T-cell (primary cell): ENCODE data around the gene KAZN. TPM values are rescaled to one million over a fixed set of nuclear protein-coding genes. Genes with fewer than 3 reads are reported as not detected.

Experiments used
- ATAC-seq, 4 experiments: fragments of 200-7000 bp in 3 of 4; fragments of 150-1000 bp in 1 of 4; cut with Tn5 transposase; replicated peaks in 1 of 4; 1 replicate in 3 of 4; 2 replicates in 1 of 4; pipeline ENCODE4 v1.10.0; 2021; ENCODE audit warnings: moderate library complexity in 3 of 4, mild to moderate bottlenecking in 2 of 4, moderate number of reproducible peaks in 1 of 4
- CTCF ChIA-PET, 2 donors: fragments of 300-600 bp; sonication (Branson Sonifier 250); formaldehyde crosslinking; loops; one replicate each; lab custom pipeline; 2022; ENCODE audit warnings: antibody characterized with exemption in 2 of 2; lab: Charles Lee
- POLR2A ChIA-PET, 2 donors: fragments of 300-600 bp; sonication (Branson Sonifier 250); formaldehyde crosslinking; loops; one replicate each; lab custom pipeline; 2022; ENCODE audit warnings: antibody characterized with exemption in 2 of 2; lab: Charles Lee
- DNase-seq, 35 experiments: peaks; one replicate each; pipeline versions ENCODE4 v3.0.0 to v3.0.0-alpha.2; 2013 to 2023
- H3K27ac ChIP-seq: one replicate; pipeline ENCODE4 v1.5.1; 2013; ENCODE audit warnings: low read length
- H3K27me3 ChIP-seq, 2 experiments: replicated peaks in 1 of 2; 1 replicate in 1 of 2; 2 replicates in 1 of 2; pipeline versions ENCODE4 v1.6.1 to v1.7.0; 2013; ENCODE audit warnings: low read length in 1 of 2, mixed read lengths in 1 of 2; ENCODE audit not compliant: control insufficient read depth in 2 of 2, insufficient read depth in 2 of 2; ENCODE audit errors: extremely low read depth in 1 of 2
- H3K36me3 ChIP-seq, 2 donors: 1 replicate in 1 of 2; 2 replicates in 1 of 2; pipeline versions ENCODE4 v1.6.1 to v1.7.0; 2013; ENCODE audit warnings: low read length in 1 of 2; ENCODE audit not compliant: control insufficient read depth in 2 of 2, insufficient read depth in 1 of 2; ENCODE audit errors: extremely low read depth in 1 of 2
- H3K4me1 ChIP-seq, 2 experiments: 1 replicate in 1 of 2; 2 replicates in 1 of 2; pipeline versions ENCODE4 v1.6.1 to v1.7.0; 2013; ENCODE audit warnings: low read length in 2 of 2, mixed read lengths in 1 of 2; ENCODE audit not compliant: insufficient read depth in 2 of 2, control insufficient read depth in 1 of 2; ENCODE audit errors: extremely low read depth in 1 of 2
- H3K4me3 ChIP-seq, 2 donors: 1 replicate in 1 of 2; 2 replicates in 1 of 2; pipeline versions ENCODE4 v1.5.1 to v1.7.0; 2013; ENCODE audit warnings: mild to moderate bottlenecking in 2 of 2, low read length in 1 of 2, moderate library complexity in 1 of 2; ENCODE audit not compliant: control insufficient read depth in 1 of 2; ENCODE audit errors: extremely low read depth in 1 of 2
- H3K9me3 ChIP-seq: 2 replicates; pipeline ENCODE4 v1.7.0; 2013
- H3K27ac Mint-ChIP-seq, 2 donors: one replicate each; pipeline ENCODE4 v1.8.0; 2020 to 2021; ENCODE audit warnings: mild to moderate bottlenecking in 2 of 2, mixed read lengths in 2 of 2
- H3K27me3 Mint-ChIP-seq, 2 donors: one replicate each; pipeline ENCODE4 v1.8.0; 2021 to 2022; ENCODE audit warnings: mixed read lengths in 2 of 2
- H3K36me3 Mint-ChIP-seq: one replicate; pipeline ENCODE4 v1.8.0; 2021; ENCODE audit warnings: mixed read lengths
- H3K4me1 Mint-ChIP-seq, 3 donors: one replicate each; pipeline ENCODE4 v1.8.0; 2020 to 2022; ENCODE audit warnings: mixed read lengths in 3 of 3, mild to moderate bottlenecking in 1 of 3
- H3K4me3 Mint-ChIP-seq, 3 donors: one replicate each; pipeline ENCODE4 v1.8.0; 2020 to 2022; ENCODE audit warnings: mild to moderate bottlenecking in 3 of 3, mixed read lengths in 3 of 3, moderate library complexity in 3 of 3
- H3K9me3 Mint-ChIP-seq, 3 donors: one replicate each; pipeline ENCODE4 v1.8.0; 2020 to 2022; ENCODE audit warnings: mixed read lengths in 3 of 3
- WGBS: methylation state at CpG from one replicate; pipeline ENCODE4 v1.1.5; 2013; ENCODE audit warnings: missing lambda C conversion rate; ENCODE audit not compliant: insufficient coverage; 5-methylcytosine and 5-hydroxymethylcytosine counted together
- total RNA-seq, 35 experiments: library from RNA in 6 of 35; stranded (reverse) in 6 of 35; fragments of 120-200 nt in 1 of 35; gene quantifications; one replicate each; pipeline versions ENCODE4 v1.2.1 to v1.2.4 and lab custom pipeline; 2013 to 2026

Gene KAZN
- total RNA-seq, 5 donors from 2014 or later (not counting 1 experiment from before 2014, with no cell fraction given) = 0.18 to 0.58 (median 0.30) TPM

DNA sequence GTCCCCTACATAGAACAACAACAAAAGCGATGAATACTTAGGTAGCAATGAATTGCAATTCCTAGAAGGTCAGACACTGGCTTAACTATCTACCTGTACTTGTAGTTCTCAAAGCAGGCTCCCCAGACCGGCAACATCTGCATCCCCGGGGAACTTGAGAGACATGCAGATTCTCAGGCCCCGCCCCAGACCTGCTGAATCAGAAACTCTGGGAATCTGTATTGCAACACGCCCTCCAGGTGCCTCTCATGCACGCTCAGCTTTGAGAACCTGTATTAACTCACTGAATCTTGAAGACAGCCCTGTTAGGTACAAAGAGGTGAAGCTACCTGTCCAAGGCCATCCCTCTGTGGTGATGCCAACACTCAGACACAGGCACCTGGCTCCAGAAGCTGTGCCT lies 128.1 kb downstream of the KAZN start:
- no peak overlapping the region for H3K27ac Mint-ChIP-seq
- ChIA-PET POLR2A (no interaction called here), CTCF (no interaction called here)
- H3K36me3 Mint-ChIP-seq = no peaks in the 10 kb centered on the region
- 81% methylated on average over 5 of the region's 6 CpGs for WGBS
- H3K9me3 ChIP-seq = no peaks in the 10 kb centered on the region
- H3K9me3 Mint-ChIP-seq = peaks cover 0 to 6% (median 0%) of the 10 kb centered on the region in 3 donors
- no peak overlapping the region for H3K27ac ChIP-seq
- H3K4me3 Mint-ChIP-seq = no peak overlapping the region
- no peaks in the 10 kb centered on the region for H3K4me1 ChIP-seq
- H3K27me3 ChIP-seq = peaks cover 0 to 9% of the 10 kb centered on the region in 2 experiments
- DNase-seq = no peak
- H3K4me3 ChIP-seq = no peak overlapping the region
- H3K4me1 Mint-ChIP-seq = no peaks in the 10 kb centered on the region
- peaks cover 2 to 5% of the 10 kb centered on the region in 2 donors for H3K27me3 Mint-ChIP-seq
- no peak for ATAC-seq
- no peaks in the 10 kb centered on the region for H3K36me3 ChIP-seq

DNA sequence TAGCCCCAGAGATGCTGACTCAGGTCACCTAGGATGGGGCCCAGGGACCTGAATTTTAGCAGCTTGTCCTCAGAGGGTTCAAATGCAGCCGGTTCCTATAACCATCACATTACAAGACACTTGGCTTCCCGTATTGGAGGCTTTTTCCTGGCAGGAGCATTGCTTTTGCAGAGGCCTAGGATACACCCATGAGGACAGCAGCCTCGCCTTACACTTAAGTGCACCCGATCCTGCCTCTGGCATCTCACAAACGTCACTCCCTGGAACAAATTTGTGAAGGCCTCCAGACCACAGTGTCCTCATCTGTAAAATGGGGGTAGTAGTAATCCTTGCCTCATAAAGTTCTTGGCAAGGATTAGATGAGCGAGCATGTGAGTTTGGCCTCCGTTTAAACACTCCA lies 130.0 kb downstream of the KAZN start:
- H3K36me3 Mint-ChIP-seq = no peaks in the 10 kb centered on the region
- DNase-seq (no peak), ATAC-seq (no peak)
- peaks cover 0 to 7% of the 10 kb centered on the region in 2 experiments for H3K27me3 ChIP-seq
- POLR2A ChIA-PET = no interaction called here
- H3K9me3 Mint-ChIP-seq = peaks cover 0 to 6% (median 0%) of the 10 kb centered on the region in 3 donors
- no peak overlapping the region for H3K27ac ChIP-seq
- H3K27me3 Mint-ChIP-seq = peaks cover 0 to 2% of the 10 kb centered on the region in 2 donors
- H3K27ac Mint-ChIP-seq = no peak overlapping the region
- CTCF ChIA-PET = no interaction called here
- no peaks in the 10 kb centered on the region for H3K4me1 ChIP-seq
- no peaks in the 10 kb centered on the region for H3K36me3 ChIP-seq
- H3K4me1 Mint-ChIP-seq = no peaks in the 10 kb centered on the region
- WGBS = 72% methylated on average over 5 of the region's 7 CpGs
- no peak overlapping the region for H3K4me3 Mint-ChIP-seq
- H3K9me3 ChIP-seq = no peaks in the 10 kb centered on the region
- no peak overlapping the region for H3K4me3 ChIP-seq

DNA sequence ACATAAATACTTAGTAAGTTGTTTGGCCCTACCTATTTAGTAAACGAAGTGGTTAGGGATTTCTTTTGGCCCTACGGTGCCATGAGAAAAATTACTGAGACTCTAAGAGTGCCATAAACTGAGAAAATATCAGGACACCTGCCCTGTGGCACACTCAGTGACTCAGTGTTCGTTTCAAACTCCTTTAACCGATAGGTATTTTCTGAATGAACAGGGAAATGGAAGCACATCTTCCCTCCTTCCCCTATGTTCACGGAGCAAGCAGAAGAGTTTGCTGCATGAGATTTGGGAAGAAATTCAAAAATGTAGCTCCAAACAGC lies 134.2 kb downstream of the KAZN start:
- ChIA-PET POLR2A (no interaction called here), CTCF (no interaction called here)
- H3K36me3 Mint-ChIP-seq = no peaks in the 10 kb centered on the region
- H3K27ac ChIP-seq = no peak overlapping the region
- peaks cover 15 to 18% of the 10 kb centered on the region in 2 donors for H3K27me3 Mint-ChIP-seq
- H3K9me3 Mint-ChIP-seq = no peaks in the 10 kb centered on the region
- H3K4me3 ChIP-seq = no peak overlapping the region
- no peaks in the 10 kb centered on the region for H3K9me3 ChIP-seq
- no peaks in the 10 kb centered on the region for H3K4me1 ChIP-seq
- H3K4me1 Mint-ChIP-seq = no peaks in the 10 kb centered on the region
- no peaks in the 10 kb centered on the region for H3K36me3 ChIP-seq
- no CpG with 5 or more reads among the region's 5 CpGs for WGBS
- H3K27me3 ChIP-seq = peaks cover 0 to 17% of the 10 kb centered on the region in 2 experiments
- no peak overlapping the region for H3K4me3 Mint-ChIP-seq
- no peak for ATAC-seq
- H3K27ac Mint-ChIP-seq = no peak overlapping the region
- DNase-seq = no peak

DNA sequence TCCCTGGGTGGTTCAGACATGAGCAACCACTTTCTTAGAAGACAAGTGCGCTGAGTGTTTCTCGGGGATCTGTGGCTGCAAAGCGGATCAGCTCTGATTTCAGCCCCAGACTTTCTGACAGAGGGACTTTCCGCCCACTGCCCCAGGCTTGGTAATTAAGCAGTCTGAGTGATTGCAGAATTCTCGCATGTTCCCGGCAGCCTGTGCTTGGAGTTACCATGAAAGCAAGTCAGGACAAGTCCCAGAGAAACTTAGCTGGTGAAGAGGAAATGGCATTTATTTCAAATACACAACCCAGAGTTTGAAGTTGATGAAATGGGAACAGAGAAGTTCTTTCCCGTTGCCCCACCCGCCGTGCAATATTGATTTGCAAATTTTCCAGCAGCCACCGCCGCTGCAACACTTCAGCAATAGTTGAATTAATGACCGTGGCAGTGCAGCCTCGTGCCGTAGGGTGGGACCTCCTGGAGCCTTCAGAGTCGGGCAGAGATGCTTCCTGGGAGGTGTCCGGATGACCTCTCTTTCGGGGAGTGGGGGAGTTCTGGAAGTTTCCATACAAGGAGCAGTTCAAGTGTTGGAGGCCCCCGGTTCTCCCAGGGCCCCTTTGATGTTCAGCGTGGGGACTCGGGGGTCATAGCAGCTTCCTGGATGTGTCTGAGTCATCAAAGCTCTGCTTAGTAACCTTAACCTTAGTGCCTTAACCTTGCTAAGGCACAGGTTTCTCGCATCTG lies 134.7 kb downstream of the KAZN start:
- H3K4me1 ChIP-seq = no peaks in the 10 kb centered on the region
- Mint-ChIP-seq H3K27me3 (peaks cover 16 to 20% of the 10 kb centered on the region in 2 donors), H3K4me1 (no peaks in the 10 kb centered on the region), H3K9me3 (no peaks in the 10 kb centered on the region), H3K27ac (no peak overlapping the region), H3K36me3 (no peaks in the 10 kb centered on the region), H3K4me3 (no peak overlapping the region)
- no peak for ATAC-seq
- POLR2A ChIA-PET = no interaction called here
- WGBS = 70% methylated on average over 19 of the region's 21 CpGs
- H3K27me3 ChIP-seq = peaks cover 0 to 23% of the 10 kb centered on the region in 2 experiments
- H3K27ac ChIP-seq = no peak overlapping the region
- H3K36me3 ChIP-seq = no peaks in the 10 kb centered on the region
- CTCF ChIA-PET = no interaction called here
- no peak for DNase-seq
- H3K9me3 ChIP-seq = no peaks in the 10 kb centered on the region
- no peak overlapping the region for H3K4me3 ChIP-seq

DNA sequence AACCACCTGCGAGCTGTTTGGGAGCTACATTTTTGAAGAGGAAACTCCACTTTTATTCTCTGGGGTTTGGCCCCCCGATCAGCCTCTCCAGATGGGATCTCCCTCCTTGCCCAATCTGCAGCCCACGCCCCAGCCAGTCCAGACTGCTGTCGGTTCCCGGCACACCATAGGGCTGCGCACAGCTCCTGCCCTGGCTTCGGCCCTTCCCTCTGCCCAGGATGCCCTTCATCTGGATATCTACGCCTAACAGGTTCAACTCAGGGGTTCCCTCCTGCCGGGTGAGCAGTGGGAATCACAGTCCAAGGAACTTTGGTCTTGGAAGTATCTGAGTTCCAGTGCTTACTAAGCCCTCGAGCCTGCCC lies 135.3 kb downstream of the KAZN start:
- no peak for DNase-seq
- ChIA-PET POLR2A (no interaction called here), CTCF (no interaction called here)
- no peaks in the 10 kb centered on the region for H3K36me3 Mint-ChIP-seq
- H3K4me3 Mint-ChIP-seq = no peak overlapping the region
- no peak for ATAC-seq
- Histone ChIP-seq H3K36me3 (no peaks in the 10 kb centered on the region), H3K9me3 (no peaks in the 10 kb centered on the region), H3K4me1 (no peaks in the 10 kb centered on the region), H3K4me3 (no peak overlapping the region), H3K27me3 (peaks cover 0 to 20% of the 10 kb centered on the region in 2 experiments), H3K27ac (no peak overlapping the region)
- H3K27ac Mint-ChIP-seq = no peak overlapping the region
- no peaks in the 10 kb centered on the region for H3K4me1 Mint-ChIP-seq
- peaks cover 21 to 25% of the 10 kb centered on the region in 2 donors for H3K27me3 Mint-ChIP-seq
- 72% methylated on average over 10 of the region's 10 CpGs for WGBS
- no peaks in the 10 kb centered on the region for H3K9me3 Mint-ChIP-seq

DNA sequence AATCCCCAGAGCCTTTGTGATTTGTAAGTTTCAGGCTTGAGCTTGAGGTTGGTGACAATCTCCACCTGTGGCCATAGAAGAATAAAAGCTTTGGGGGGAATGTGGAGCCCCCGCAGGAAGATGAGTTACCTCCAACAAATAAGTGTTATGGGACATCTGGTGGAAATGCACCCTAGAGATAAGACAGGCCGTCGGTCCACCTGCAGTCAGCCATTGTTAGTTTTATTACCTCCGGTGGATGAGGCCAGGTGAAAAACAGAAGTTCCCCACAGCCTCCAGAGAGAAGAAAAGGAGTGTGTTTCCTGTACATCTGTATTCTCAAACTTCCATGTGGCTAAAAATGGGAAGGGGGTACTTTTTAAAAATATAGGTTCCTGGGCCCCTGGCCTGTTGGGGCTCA lies 137.4 kb downstream of the KAZN start:
- CTCF ChIA-PET = no interaction called here
- no peaks in the 10 kb centered on the region for H3K9me3 ChIP-seq
- H3K27ac ChIP-seq = no peak overlapping the region
- no peak overlapping the region for H3K4me3 ChIP-seq
- Mint-ChIP-seq H3K4me3 (no peak overlapping the region), H3K27ac (no peak overlapping the region), H3K9me3 (no peaks in the 10 kb centered on the region), H3K36me3 (no peaks in the 10 kb centered on the region), H3K4me1 (no peaks in the 10 kb centered on the region), H3K27me3 (peaks cover 28 to 33% of the 10 kb centered on the region in 2 donors)
- ATAC-seq (no peak), DNase-seq (no peak)
- H3K27me3 ChIP-seq = peaks cover 0 to 33% of the 10 kb centered on the region in 2 experiments
- POLR2A ChIA-PET = no interaction called here
- WGBS = 20% methylated on average over 1 of the region's 4 CpGs
- no peaks in the 10 kb centered on the region for H3K36me3 ChIP-seq
- no peaks in the 10 kb centered on the region for H3K4me1 ChIP-seq
